GM06990 (cell line): Measurements from ENCODE around the gene UCP3.

Experiments used
- DNase-seq: peaks from one replicate; pipeline ENCODE4 v3.0.0-alpha.2; 2011; ENCODE audit not compliant: insufficient read length; ENCODE audit errors: extremely low read depth
- H3K27me3 ChIP-seq: replicated peaks from 2 replicates; pipeline ENCODE4 v1.6.0; 2011; ENCODE audit warnings: low read length; ENCODE audit not compliant: control insufficient read depth, insufficient read depth
- H3K36me3 ChIP-seq: 2 replicates; pipeline ENCODE4 v1.5.1; 2011; ENCODE audit warnings: low read length; ENCODE audit not compliant: control insufficient read depth, insufficient read depth
- H3K4me3 ChIP-seq: replicated peaks from 2 replicates; pipeline ENCODE4 v1.5.1; 2011; ENCODE audit warnings: low read depth, mild to moderate bottlenecking, control low read depth, low read length
- CTCF ChIP-seq: IDR thresholded peaks from 2 replicates; pipeline ENCODE4 v1.5.1; 2011; ENCODE audit warnings: low read length, control low read depth, mild to moderate bottlenecking, inconsistent platforms; ENCODE audit not compliant: insufficient read depth, poor library complexity, severe bottlenecking

Gene UCP3

GRCh38 chr11:74017631-74018030 lies 8.7 kb upstream of the UCP3 start:
- DNase-seq = no peak
- Histone ChIP-seq H3K27me3 (no peaks in the 10 kb centered on the region), H3K4me3 (no peak overlapping the region), H3K36me3 (peaks cover 3% of the 10 kb centered on the region; the same call in 1 of the 2 replicates)
- TF ChIP-seq CTCF = no peak

- Histone ChIP-seq H3K4me3 (no peak overlapping the region), H3K36me3 (peaks cover 4% of the 10 kb centered on the region), H3K27me3 (no peaks in the 10 kb centered on the region)
- no peak for DNase-seq
- TF ChIP-seq CTCF = no peak
Measured at GRCh38 chr11:74015919-74016684, 7.2 kb upstream of the UCP3 start.

- no peak for TF ChIP-seq CTCF
- Histone ChIP-seq H3K36me3 (peaks cover 4% of the 10 kb centered on the region), H3K4me3 (no peak overlapping the region), H3K27me3 (no peaks in the 10 kb centered on the region)
- DNase-seq = no peak
Measured at GRCh38 chr11:74014880-74015279, 6.0 kb upstream of the UCP3 start.

- no peak for TF ChIP-seq CTCF
- no peak overlapping the region for H3K4me3 ChIP-seq
- no peaks in the 10 kb centered on the region for H3K27me3 ChIP-seq
Measured at GRCh38 chr11:74013141-74013540, 4.3 kb upstream of the UCP3 start.

GRCh38 chr11:74012074-74012809 lies 3.4 kb upstream of the UCP3 start:
- no peak overlapping the region for H3K4me3 ChIP-seq
- no peak for DNase-seq
- peaks cover 4% of the 10 kb centered on the region for H3K36me3 ChIP-seq
- H3K27me3 ChIP-seq = no peaks in the 10 kb centered on the region
- TF ChIP-seq CTCF = no peak

More at GRCh38 chr11:74013141-74013540, 4.3 kb upstream of the UCP3 start:
- DNase-seq = no peak
- H3K36me3 ChIP-seq = peaks cover 4% of the 10 kb centered on the region
